Fibroblast of villous mesenchyme (primary cell): Measurements from ENCODE around the gene NEK4. TPM values are rescaled to one million over a fixed set of nuclear protein-coding genes. Genes with fewer than 3 reads are reported as not detected.

Experiments
- DNase-seq: peaks from one replicate; pipeline ENCODE4 v3.0.0-alpha.2; 2010; ENCODE audit warnings: low read depth
- H3K4me3 ChIP-seq: 2 replicates; pipeline ENCODE4 v1.5.1; 2011; ENCODE audit warnings: low read depth, mild to moderate bottlenecking, low read length
- CTCF ChIP-seq: IDR thresholded peaks from 2 replicates; pipeline ENCODE4 v1.5.1; 2012; ENCODE audit warnings: low read depth, mild to moderate bottlenecking, low read length; ENCODE audit not compliant: insufficient read depth
- total RNA-seq: library from RNA; depleted of rRNA; stranded (reverse); fragments of >200 nt; gene quantifications from 2 replicates; pipeline ENCODE4 v1.2.3, GENCODE V29; 2012

NEK4 gene
- total RNA-seq, 1 donor, result 28.1 TPM

GRCh38 chr3:52800079-52800478 lies 29.3 kb upstream of the NEK4 start:
- TF ChIP-seq CTCF, result no peak
- no peak overlapping the region for H3K4me3 ChIP-seq
- peak; percentile 19 for DNase-seq

GRCh38 chr3:52798978-52799476 lies 28.3 kb upstream of the NEK4 start:
- DNase-seq, result peak; percentile 8
- H3K4me3 ChIP-seq, result no peak overlapping the region
- peak; percentile 54 for TF ChIP-seq CTCF

GRCh38 chr3:52798376-52798977 lies 27.7 kb upstream of the NEK4 start:
- TF ChIP-seq CTCF, result no peak
- no peak overlapping the region for H3K4me3 ChIP-seq
- no peak for DNase-seq

GRCh38 chr3:52796411-52796810 lies 25.7 kb upstream of the NEK4 start:
- no peak overlapping the region for H3K4me3 ChIP-seq
- DNase-seq, result no peak
- no peak for TF ChIP-seq CTCF

- TF ChIP-seq CTCF, result no peak
- H3K4me3 ChIP-seq, result no peak overlapping the region
- no peak for DNase-seq
Measured at GRCh38 chr3:52795298-52795900, 24.7 kb upstream of the NEK4 start.

GRCh38 chr3:52794612-52795099 lies 23.9 kb upstream of the NEK4 start, which contains the start of gene ITIH3:
Gene ITIH3, plus strand, starts transcription at chr3:52794796. Its CDS starts 8 bp downstream, at chr3:52794804.
- no peak within 1 kb of the TSS for H3K4me3 ChIP-seq
- no peak for TF ChIP-seq CTCF
- no peak for DNase-seq
